DMS 273 (cell line): ENCODE data around the gene CHMP3.
"Not testable (repeated sequence)": the region's sequence is repeated elsewhere in the genome, so short reads cannot be mapped to it uniquely, and the experiment has no call there.

Experiments
- DNase-seq: peaks from one replicate; lab custom pipeline; 2025; ENCODE audit not compliant: unreplicated experiment; lab: John Stamatoyannopoulos, UW

CHMP3 gene

GRCh38 chr2:86549963-86550725 lies 13.1 kb downstream of the CHMP3 start:
- not testable (repeated sequence) for DNase-seq

DNA sequence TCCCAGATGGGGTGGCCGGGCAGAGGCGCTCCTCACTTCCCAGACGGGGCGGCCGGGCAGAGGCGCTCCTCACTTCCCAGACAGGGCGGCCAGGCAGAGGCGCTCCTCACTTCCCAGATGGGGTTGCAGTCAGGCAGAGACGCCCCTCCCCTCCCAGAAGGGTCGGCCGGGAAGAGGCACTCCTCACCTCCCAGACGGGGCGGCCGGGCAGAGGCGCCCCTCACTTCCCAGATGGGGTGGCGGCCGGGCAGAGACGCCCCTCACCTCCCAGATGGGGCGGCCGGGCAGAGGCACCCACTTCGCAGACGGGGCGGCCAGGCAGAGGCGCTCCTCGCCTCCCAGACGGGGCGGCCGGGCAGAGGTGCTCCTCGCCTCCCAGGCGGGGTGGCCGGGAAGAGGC lies 13.8 kb downstream of the CHMP3 start:
- DNase-seq = not testable (repeated sequence)

GRCh38 chr2:86548913-86549396 lies 14.3 kb downstream of the CHMP3 start:
- not testable (repeated sequence) for DNase-seq

- not testable (repeated sequence) for DNase-seq
Measured at GRCh38 chr2:86548165-86548912, 14.9 kb downstream of the CHMP3 start.

DNA sequence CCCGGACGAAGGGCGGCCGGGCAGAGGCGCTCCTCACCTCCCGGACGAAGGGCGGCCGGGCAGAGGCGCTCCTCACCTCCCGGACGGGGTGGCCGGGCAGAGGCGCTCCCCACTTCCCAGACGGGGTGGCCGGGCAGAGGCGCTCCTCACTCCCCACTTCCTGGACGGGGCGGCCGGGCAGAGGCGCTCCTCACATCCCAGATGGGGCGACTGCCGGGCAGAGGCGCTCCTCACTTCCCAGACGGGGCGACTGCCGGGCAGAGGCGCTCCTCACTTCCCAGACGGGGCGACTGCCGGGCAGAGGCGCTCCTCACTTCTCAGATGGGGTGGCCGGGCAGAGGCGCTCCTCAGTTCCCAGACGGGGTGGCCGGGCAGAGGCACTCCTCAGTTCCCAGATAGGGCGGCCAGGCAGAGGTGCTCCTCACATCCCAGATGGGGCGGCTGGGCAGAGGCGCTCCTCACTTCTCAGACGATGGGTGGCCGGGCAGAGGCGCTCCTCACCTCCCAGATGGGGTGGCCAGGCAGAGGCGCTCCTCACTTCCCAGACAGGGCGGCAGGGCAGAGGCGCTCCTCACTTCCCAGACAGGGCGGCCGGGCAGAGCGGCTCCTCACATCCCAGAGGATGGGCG lies 17.8 kb downstream of the CHMP3 start:
- not testable (repeated sequence) for DNase-seq

GRCh38 chr2:86544278-86545099 lies 18.8 kb downstream of the CHMP3 start:
- DNase-seq = not testable (repeated sequence)

- no peak for DNase-seq
Measured at GRCh38 chr2:86543793-86544192, 19.4 kb downstream of the CHMP3 start.

GRCh38 chr2:86543335-86543734 lies 19.9 kb downstream of the CHMP3 start:
- no peak for DNase-seq

DNA sequence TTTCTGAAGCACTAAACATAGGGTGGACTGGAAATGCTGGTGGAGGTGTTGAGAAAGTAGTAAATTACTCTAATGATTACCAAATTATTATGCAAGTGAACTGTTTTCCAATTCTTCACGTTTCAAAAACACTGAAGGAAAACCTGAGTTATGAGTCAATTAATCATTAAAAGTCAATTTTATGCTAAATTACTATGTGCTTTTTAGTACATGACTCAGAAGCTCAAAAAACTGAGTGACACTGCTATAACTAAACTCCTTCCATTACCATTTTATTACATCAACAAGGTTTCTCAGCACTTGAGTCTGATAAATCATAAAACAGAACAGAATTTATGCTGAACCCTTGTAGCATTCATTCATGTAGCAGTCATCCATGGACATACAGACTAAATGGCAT lies 20.4 kb downstream of the CHMP3 start:
- no peak for DNase-seq

- no peak for DNase-seq
Measured at GRCh38 chr2:86541334-86541733, 21.9 kb downstream of the CHMP3 start.

DNA sequence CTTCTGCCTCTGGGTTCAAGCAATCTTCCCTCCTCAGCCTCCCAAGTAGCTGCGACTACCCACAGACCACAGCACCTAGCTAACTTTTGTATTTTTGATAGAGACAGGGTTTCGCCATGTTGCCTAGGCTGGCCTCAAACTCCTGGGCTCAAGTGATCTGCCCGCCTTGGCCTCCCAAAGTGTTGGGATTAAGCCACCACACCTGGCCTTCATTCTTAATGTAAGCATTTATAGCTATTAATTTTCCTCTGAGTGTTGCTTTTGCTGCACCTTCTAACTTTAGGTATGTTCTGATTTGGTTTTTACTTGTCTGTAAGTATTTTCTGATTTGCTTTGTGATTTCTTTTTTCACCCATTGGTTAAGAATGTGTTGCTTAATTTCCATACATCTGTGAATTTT lies 29.7 kb downstream of the CHMP3 start:
- DNase-seq = no peak

- DNase-seq = no peak
Measured at GRCh38 chr2:86525421-86526340, 37.6 kb downstream of the CHMP3 start.

- no peak for DNase-seq
Measured at GRCh38 chr2:86523491-86523890, 39.8 kb downstream of the CHMP3 start.

DNA sequence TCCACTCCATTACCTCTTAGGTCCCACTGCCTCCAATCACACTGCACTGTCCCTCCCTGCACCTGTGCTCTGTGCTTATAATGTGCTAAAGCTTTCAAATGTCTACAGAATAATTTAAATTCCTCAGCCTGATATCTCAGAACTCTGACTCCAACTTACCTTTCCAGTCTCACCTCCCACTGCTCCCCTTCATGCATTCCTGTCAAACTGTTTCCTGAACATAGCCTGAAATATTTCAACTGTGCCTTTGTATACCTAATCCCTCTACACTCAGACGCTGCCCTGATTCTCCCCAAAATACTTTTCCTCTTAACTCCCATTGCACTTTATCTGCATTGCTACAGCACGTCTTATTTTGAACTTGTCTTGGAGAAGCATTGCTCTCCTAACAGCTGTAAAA lies 40.5 kb downstream of the CHMP3 start:
- DNase-seq = no peak

DNA sequence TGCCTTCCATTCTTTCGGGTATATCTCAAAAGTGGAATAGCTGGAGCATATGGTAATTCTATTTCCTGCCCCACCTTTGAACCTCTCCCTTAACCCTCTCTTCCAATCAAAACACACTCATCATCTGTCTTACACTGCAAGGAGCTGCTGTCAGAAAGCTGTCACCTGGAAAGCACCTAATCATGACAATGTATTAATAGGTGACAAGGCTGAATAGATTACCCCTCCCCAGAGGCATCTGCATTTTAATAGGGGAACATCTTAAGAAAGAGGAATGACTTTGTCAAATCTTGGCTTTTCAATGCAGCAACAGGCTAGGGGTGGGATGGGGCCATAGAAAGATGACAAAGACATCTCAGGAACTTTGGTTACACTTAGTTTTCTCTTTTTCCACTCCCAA lies 41.3 kb downstream of the CHMP3 start:
- DNase-seq = no peak

- DNase-seq = peak; percentile 12
Measured at GRCh38 chr2:86520153-86520552, 43.1 kb downstream of the CHMP3 start.

- no peak for DNase-seq
Measured at GRCh38 chr2:86519349-86519748, 43.9 kb downstream of the CHMP3 start.

DNA sequence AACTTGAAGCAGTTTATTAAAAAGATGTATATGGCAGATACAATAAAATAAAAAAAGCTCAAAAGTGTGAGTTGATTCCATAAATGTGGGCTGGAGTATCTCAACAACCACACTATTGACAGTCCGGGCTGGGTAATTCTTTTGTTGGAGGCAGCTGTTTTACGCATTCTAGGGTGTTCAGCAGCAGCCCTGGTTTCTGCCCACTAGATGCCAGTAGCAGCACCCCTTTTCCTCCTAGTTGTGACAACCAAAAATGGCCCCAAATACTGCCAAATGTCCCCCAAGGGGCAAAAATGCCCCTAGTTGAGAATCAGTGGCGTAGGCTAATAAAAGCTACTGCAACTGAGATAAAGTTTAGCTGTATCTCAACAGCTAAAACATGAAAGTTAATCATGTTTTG lies 44.8 kb downstream of the CHMP3 start:
- DNase-seq = peak; percentile 56

DNA sequence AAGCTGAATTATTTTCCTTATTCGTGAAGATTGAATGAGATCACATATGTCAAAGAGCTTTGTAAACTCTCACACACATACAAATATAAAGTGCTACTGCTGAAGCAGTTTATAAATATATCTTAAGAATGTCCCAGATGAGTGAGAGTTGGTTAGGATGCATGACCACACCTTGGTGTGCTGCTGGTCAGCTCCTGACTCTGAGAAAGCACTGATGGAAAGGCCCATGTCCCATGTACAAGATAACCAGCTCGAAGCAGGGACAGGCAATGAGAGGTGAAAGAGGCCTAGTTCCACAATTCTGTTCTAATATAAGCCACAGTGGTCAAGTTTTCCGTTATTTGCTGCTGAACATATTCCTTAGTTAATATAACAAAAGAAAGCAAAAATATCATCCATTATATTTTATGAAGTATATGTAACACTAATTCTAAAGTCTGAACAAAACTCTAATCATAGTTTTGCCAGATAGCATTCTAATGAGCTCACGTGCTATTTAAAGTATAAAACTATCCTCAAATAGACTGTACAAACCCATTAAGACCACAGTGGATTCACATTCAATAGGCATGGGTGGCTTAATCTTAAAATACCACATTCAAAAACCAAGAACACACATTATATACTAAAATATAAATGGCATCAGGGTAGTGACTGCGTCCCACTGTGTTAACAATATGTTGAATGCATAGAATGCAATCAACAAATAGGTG lies 49.1 kb downstream of the CHMP3 start:
- DNase-seq = no peak
